GM18868 (cell line): ENCODE results near the gene CCDC85C.

Experiments
- ATAC-seq: cut with Tn5 transposase; IDR thresholded peaks from one replicate; pipeline ENCODE4 v1.9.1; 2021; ENCODE audit warnings: mild to moderate bottlenecking, moderate library complexity; ENCODE audit not compliant: unreplicated experiment

Gene CCDC85C

DNA sequence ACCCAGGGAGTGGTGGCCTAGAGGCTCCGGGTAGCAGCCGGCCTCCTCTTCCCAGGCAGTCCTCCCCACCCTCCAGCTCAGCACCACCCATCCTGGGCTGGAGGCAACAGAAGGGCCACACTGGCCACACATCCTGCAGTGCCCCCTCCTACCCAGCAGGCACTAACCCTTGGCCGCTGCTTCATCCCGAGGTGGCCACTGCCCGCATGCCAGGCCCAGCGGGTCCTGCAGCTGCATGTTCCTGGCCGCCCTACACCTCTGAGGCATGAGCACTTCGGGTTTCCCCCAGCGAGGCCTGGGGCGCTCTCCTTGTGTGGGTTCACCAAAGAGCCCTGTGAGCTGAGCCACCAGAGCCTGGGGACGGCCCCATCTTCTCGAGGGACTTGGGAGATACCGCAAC, 61.4 kb downstream of the CCDC85C start:
- no peak for ATAC-seq

DNA sequence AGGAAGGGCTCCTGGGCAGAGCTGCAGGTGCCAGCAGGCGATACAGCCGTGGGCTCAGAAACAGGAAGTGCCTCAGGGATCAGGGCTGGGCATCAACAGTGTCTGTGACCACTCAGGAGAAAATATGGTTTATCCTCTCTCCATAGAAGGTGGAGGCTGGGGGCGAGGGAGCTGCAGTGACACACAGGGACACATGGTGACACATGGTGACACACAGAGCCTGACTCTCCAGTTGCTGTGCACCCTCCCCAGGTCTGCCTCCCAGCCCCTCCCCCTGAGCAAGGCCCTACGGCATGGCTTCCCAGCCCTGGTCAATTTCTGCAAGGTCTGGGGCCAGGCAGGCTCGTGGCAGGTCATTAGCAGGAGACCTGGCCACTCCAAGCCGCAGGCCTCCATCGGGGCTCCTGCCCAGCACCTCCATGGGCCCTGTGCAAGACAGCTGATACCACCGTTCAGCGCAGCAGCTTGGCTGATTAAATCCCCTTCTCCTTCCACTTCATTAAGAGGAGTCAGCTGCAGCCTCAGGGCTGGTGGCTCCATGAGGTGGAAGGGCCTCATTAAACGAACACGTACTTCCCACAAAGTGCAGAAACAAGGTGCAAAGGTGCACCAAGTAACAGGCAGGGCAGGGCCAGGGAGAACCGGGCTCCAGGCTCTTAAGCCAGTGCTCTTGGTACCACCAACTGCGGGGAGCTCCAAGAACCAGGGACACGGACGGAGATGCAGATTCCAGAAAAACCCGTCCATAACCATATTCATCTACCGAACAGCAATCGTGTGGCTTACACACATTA, 62.1 kb downstream of the CCDC85C start:
- ATAC-seq, result no peak

DNA sequence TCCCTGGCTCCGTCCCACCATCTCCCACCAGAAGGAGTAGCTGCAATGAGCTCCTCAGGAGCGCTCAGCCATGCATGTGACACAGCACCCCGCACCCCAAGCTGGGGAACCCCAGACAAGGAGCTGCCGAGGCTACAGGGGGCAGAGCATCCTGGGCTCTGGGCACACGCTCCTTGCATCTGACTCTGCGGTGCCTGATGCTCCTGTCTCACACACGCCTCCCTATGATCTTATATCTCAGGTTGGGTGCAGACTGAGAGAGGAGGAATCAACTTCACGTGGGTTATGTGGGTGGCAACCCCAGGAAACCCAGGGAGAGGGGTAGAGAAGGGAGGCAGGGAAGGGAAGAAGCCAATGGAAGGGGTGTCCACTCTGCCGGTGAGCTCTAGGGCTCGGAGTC, 62.8 kb downstream of the CCDC85C start:
- no peak for ATAC-seq

DNA sequence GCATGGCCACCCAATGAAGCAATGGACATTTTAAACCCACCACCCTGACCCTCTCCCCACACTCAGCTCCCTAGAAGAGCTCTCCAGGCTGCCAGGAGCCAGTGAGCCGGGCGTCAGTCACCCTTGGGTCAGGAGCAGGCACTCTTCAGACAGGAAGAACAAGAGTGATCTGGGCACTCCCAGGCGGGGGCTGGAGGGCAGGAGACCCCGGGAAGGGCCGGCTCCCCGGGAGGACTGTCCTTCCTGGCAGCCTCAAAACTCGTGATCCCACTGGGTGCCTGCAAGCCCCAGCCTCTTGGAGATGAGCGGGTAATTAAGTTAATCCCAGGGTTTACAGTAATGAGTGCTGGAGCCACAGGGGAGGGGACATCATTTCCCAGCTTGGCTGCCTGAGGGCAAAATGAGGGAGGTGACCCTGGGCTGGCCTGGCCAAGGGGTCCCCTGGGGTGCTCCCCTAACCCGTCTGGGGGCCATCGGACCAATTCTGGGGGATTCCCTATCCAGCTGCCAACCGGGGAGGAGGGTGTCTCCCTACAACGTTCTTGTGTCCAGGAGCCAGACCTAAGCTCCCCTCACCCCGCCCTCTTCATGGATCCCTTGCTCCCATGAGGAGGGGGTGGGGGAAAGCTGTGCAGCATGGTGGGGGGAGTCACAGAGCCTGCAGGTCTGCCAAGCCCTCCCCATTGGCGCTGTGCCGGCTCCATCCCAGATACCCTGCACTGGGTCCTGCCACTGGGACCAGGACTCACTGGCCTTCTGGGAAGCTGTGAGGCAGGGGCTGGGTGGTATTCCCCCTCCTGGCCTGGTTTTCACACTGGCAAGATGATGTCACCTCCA, 63.6 kb downstream of the CCDC85C start:
- ATAC-seq, result no peak

DNA sequence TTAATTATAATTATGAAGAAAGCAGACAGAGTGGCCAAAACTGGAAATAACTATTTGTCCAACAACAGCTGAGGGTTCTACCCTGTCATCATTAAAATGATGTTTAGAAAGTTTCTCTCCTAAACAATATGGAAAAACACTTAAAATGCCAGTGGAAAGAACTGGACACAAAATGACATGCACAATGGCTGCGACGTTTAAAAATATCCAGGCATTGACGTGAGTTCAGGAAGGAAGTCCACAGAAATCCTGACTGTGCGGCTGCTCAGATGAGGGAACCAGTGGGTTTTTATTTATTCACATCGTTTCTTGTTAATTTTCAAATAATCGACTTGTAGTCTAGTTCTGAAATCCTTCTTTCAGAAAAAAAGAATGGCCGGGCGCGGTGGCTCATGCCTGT, 64.5 kb downstream of the CCDC85C start:
- ATAC-seq, result no peak

DNA sequence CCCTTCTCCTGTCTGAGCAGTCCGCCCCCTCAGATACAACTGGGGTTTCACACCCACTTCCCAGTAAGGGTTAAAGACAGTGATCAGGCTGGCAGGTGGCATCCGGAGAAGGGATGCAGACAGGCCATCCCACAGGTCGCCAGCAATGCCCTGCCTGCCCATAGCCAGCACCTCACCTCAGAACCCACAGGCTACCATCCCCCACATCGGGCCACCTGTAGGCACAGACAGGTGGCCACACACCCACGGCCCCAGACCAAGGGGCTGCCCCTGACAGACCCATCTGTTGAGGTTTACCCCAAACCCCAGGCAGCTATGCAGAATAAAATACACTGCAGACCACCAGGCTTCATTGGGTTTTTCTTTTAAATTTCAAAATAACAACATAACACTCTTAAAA, 65.3 kb downstream of the CCDC85C start:
- no peak for ATAC-seq

DNA sequence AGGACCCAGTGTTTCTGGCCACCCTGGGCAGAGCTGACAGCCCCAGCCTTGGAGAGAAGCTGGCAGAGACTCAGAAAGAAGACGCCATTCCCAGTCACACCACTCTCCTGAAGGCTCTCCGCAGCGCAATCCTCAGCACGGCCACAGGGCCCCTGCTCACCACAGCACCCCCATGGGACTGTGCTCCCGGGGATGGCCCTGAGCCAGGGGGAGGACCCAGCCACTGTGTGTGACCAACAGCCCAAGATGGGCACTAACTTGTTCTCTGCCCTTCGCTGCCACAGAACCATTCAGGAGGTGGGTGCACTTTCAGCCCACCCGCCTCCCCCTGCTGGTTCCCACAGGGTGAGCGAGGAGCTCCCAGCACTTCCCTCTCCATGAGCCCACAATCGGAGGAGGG, 65.7 kb downstream of the CCDC85C start:
- ATAC-seq, result no peak

DNA sequence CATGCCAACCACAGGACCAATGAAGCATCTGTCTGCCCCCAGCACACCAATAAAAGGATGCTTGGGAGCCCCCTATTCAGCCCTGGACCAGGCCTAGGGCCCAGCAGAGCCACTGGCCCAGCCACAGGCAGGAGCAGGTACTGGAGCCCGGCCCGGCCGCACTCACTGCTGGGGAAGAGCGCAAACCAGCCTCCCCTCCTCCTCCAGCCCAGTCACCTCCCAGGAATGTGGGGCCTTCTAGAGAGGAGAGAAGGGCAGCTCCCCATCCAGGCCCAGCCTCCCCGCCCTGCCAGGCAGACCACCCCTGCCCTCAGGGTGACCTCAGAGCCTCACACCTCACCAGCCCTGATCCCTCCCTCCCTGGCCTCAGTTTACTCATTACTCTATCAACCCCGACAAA, 66.6 kb downstream of the CCDC85C start:
- no peak for ATAC-seq

DNA sequence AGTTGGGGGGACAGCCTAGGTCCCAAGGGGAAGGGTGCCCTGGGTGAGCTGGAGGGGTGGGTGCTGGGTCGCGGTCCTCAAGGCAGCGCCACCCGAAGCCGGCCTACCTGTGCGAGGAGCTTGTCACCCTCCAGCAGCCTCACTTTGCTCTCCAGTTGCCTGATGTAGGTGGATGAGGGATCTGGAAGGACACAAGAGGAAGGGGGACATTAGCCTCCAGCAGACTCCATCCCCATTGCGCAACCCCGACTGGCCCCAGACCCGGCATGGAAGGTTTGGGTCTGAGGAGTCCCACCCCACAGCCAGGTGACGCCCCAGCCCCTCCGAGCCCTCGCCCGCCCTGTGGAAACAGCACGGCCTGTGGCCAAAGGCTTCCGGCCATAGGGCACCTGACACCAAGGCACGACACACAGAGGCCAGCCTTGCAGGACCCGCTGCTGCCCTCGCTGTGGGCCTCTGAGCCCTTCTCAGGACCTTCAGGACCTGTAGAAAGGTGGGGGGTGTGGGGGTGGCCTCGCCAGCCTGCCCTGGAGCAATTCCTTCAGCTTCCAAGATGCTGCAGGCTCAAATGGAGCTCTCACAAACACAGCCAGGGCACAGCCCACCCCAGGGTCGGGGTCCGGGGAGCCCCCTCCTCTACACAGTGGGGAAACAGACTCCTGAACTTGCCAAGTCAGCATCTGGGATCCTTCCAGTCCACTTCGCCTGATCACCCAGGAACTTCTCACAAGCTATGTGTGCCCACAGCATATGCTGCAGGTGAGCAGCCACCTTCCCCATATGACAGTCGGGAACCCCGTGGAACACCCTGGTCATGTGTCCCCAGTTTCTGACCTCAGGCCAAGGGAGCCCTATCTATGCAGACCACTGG, 67.9 kb downstream of the CCDC85C start:
- ATAC-seq, result no peak

DNA sequence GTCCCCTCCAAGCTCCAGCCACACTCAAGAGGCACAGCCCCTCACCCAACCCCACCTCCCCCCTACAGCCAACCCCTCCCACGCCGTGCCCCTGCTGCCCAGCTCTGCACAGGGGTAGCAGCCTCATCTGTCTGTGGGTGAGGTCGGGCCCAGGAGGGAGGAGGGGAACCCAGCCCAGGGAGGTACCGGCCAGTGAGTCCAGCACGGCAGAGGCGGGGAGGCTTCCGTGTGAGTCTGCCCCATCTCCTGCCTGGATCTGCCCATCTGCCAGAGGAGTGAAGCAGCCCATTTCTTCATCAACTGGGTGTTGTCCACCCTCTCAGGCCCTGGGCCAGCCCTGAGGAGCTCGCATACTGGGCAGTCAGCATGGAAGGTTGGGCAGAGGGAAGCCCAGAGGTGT, 68.6 kb downstream of the CCDC85C start:
- ATAC-seq, result no peak

DNA sequence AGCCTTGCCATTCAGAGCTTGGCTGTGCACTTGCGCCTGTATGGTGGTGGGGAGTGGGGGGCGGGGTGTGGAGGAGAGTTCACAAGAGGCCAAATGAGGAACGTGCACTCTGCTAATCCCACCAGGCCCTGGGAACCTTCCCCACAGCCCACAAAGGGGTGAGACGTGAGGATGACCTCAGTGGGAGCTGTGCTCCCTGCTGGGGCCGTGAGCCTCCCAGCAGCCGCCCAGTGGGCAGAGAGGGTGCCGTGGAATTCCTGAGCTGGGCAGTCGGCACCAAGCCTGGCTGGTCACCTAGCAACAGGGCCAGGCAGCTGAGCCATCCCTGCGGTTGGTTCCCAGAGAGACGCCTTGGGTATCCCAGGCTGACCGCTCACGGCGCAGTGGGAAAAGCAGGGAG, 69.1 kb downstream of the CCDC85C start:
- ATAC-seq, result no peak

DNA sequence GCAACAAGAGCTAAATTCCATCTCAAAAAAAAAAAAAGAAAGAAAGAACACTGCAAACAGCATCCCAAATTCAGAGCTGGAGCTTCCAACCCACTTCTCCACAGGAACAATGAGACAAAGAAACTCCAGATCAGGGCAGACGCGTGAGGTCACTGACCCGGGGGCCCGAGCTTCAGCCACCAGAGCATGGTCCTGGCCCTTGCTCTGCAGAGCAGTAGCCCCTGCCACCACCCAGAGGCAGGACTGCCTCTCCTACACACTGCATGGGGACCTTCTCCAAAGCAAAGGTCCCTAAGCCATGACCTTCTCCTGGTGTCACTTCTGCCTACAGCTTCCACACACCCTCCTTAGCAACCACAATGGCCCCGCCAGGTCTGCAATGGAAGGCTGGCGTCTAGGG, 69.7 kb downstream of the CCDC85C start:
- ATAC-seq, result no peak

DNA sequence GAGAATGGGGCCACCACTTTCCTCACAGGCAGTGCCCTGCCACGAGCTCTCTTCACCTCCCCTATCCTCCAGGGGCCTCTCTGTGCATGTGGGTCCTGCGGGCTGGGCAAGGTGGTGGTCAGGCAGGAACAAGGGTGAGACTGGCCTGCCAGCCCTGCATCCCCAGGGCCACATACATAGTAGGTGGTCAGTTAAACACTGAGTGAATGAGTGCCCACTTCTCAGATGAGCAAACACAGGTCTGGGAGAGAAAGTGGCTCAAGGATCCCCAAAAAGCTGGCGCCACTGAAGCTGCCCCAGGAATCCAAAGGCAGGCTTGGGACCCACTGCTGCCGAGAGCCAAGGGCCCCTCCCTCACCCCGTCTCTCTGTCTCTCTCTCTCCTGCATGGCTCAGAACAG, 71.7 kb downstream of the CCDC85C start:
- no peak for ATAC-seq

DNA sequence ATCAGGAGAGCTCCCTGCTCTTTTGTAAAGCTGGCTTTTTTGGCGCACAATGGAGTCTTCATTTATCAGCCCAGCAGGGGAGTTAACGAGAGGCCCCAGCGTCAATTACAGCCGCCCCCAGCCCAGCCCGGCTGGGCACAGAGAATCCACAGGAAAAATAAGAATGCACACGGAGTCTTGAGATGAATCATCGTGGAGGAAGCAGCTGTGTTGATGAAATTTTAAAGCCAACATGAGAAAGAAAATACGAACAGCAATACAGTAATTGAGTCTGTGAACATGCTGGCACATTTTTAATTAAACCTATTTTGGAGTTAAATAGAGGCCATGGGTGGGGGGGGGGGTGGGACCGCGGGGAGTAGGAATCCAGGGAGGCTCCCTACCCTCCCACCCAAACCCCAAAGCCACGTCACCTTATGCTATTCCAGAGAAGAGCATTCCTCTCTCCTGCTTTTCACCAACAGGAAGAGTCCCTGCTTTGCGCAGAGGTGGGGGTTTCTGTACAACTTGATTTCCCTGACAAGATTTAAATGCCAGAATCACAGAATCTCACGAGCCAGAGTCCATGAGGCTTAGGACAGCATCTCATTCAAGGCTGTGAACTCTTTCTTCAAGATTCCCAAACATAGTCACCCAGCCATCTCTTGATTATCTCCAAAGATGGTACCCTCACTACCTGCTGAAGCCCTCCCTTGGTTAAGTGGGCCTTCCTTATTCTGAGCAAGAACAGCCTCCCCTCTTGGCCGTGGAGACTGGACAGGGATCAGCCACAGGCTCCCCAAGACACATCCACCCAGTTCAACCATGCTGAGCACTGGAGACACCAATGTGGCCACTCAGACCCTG, 72.5 kb downstream of the CCDC85C start:
- no peak for ATAC-seq

DNA sequence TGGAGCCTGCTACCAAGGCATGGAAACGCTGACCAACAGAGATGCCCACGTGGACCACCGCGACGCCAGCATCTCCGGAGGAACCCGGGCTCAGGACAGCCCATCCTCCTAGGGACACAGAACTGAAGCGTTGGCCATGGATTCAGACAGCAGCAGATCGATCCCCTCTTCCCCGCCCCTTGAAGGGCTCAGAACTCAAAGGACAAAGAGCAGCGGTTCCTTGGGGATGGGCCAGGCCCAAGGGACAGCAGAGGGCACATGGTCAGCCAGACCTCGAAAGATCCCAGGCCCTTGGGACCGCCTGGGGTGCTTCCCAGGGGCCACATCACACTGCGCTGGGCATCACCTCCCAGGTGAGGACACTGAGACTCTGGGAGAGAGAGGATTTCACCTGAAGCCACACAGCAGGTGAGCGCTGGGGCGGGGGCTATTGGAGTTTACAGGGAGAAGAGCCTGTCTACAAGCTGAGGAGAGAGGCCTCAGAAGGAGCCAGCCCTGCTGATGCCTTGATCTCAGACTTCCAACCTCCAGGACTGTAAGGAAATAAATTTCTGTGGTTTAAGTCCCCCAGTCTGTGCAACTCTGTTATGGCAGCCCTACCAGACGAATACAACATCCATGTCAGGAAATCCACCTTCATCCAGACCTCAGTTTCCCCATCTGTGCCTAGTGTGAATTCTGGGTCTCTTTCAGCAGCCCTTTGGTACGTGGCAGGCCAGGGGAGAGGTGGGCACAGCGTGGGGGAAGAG, 73.4 kb downstream of the CCDC85C start:
- ATAC-seq, result no peak

DNA sequence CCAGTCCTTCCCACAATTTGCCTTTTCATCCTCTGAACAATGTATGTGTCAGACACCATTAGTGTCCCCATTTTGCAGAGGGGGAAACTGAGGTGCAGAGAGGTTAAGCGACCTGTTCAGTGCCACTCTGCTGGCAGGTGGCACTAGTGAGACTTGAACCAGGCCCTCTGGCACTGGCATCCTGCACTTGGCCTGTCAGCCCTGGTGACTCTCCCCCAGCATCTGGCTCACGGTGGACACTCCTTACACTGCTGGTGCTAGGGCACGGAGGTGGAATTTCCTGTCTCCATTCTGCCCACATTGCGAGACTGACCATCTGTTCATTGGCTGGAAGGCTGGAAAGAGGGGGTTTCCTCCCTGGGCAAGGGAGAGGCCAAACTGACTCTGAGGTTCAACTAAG, 74.1 kb downstream of the CCDC85C start:
- no peak for ATAC-seq

DNA sequence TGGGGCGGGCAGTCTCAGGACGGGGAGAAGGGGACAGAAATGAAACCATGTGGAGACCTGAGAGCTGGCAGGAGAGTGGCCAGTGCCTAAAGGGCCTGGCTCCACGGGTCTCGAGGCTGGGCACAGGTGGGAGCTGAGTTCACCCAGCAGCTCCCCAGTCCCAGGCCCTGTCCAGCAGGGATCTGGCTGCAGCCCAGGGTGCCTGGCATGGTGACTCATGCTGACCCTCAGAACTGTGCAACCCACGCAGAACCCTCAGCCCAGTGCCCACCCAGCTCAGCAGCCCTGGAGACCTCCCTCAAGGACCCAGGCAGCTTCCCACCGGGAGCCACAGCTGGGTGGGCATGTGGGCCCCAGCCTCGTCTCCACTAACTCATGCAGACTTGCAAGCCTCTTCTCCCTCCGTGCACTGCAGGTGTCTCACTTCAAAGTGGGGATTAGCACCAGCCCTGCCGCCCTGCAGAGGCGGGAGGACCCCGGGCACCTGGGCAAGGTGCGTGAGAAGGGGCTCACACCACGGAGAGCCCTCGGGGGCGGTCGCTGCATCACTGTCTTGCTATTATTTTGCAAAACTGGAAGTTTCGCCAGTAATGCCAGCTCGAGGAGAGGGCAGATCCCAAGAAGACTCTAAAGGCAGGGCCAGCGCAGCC, 76.5 kb downstream of the CCDC85C start:
- no peak for ATAC-seq

DNA sequence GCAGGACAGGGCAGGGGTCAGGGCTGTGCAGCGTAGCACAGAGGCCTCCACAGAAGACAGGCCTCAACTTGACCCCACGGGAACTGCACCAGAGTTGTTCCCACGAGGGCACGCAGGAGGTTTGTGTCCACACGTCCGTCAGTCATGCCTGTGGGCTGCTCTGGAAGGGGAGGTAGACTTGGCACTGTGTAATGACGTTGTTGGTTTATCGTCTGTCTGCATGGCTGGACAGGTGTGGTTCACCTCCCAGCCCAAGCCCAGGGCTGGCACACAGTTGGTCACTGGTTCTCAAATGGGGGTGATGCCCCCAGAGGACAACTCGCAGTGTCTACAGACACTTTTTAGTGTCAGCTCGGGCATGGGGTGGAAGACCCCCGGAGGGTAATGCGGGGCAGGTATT, 77.0 kb downstream of the CCDC85C start:
- ATAC-seq, result no peak

DNA sequence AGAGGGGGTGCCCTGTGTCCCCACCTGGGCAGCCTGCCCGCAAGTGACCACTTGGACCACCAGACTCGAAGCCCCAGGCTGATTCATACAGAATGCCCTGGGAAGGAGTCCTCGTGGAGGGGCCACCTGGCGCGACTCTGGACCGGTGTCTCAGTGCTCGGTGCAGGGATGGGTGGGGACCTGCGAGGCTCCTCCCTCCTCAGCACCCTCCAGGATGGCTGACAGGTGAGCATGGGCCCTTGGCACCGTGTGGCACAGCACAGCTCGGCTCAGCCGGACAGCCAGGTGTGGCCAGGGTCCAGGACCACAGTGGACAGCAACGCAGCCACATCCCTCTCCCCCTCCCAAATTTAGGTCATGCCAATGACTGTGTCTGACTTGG, 78.3 kb downstream of the CCDC85C start:
- no peak for ATAC-seq
